GM18909 (cell line): ENCODE results near the gene TEX29.

Source experiments
- ATAC-seq: cut with Tn5 transposase; IDR thresholded peaks from one replicate; pipeline ENCODE4 v1.9.1; 2021; ENCODE audit warnings: mild to moderate bottlenecking; ENCODE audit not compliant: unreplicated experiment, poor library complexity

The TEX29 gene

DNA sequence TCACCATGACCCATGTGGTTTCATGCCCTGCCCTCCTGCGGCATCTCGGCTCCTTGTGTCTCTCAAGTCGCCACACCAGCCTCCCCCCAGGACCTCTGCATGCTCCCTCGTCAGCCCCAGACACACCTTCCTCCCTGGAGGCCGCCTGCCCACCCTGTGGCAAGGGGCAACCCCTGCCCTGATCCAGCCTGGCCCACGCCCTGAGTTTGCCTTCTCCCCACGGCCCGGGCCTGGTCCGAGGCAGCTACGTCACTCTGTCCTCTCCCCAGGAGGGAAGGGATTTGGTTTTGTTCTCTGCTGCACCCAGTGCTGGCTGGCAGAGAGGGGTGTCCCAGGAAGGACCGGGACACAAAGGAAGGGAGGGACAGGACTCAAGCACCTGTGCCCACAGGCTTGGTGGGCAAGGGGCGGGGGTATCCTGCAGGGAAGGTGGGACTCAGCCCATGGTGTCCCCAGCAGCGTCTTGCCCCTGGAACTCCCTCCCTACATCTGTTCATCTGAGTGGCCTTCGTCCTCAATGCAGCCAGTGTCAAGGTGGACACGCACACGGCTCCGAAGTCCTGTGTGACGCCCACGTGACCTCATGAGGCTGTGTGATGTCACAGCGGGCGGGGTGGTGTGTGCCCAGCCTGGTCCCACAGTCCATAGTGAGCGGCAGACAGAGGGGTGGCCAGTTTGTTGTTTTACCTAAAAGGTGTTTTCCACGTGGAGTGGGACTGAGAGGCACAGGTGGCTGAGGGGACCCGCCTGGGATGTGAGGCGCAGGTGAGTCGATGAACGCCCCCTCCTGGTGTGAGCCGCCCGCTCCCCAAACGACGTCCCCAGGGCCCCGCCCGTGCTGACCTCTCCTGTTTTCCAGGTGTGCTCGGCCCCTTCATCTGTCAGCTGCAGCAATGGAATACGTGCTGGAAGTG is at the start of gene TEX29:
Gene TEX29, plus strand, starts transcription at position 645 of the 914 bp plus-strand sequence. Its CDS starts 249 bp downstream, at position 894.
- no peak for ATAC-seq

GRCh38 chr13:111270765-111271698 is 49.4 kb upstream of the TEX29 start:
- ATAC-seq = no peak

GRCh38 chr13:111272117-111272516 is 48.3 kb upstream of the TEX29 start:
- no peak for ATAC-seq

- no peak for ATAC-seq
These were observed 45.1 kb upstream of the TEX29 start for GRCh38 chr13:111275382-111275781.

- no peak for ATAC-seq
These were observed 44.3 kb upstream of the TEX29 start for GRCh38 chr13:111275995-111276618.

- no peak for ATAC-seq
These were observed 42.2 kb upstream of the TEX29 start for GRCh38 chr13:111278258-111278657.

- ATAC-seq = no peak
These were observed 41.4 kb upstream of the TEX29 start for GRCh38 chr13:111278743-111279652.

DNA sequence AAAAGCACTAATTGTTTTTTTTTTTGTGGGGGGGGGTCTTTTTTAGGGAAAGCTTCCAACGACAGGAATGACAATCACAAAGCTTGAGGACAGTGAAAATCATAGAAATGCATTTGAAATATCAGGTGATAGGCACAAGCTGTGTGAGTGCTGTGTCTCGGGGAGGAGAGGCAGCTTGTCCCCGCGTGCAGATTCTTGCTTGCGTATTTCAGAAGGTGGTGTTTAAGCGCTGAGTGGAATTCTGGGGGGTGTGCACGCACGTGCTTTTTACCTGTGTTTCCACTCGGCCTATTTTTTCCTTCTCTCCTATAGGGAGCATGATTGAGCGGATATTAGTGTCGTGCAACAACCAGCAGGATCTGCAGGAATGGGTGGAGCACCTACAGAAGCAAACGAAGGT is 40.2 kb upstream of the TEX29 start:
- ATAC-seq = no peak

GRCh38 chr13:111280681-111281585 is 39.5 kb upstream of the TEX29 start:
- ATAC-seq = no peak

DNA sequence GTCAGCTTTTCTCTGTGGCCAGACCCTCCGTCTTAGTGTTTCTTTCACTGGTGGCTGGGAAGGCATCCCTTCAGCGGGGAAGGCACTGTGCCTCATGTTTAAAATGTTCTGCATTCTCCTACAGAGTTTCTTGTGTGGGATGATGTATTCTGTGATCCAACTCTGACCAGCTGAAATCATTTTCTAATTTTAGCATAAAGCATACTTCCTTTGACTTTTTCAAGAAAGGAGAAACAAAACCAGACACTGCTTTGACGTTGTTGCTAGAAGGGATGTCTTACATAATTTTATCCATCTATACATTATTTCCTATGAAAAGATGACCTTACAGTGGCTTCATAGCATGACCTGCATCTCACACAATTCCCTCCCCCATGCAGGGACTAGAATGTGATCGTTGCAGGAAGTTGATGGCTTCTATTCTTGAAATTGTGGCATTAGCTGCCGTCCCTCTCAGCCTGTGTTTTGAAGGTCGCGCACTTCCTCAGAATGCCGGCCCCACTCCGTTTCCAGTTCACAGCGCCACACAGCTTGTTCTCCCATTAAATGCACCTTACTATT is 38.6 kb upstream of the TEX29 start:
- ATAC-seq = no peak

DNA sequence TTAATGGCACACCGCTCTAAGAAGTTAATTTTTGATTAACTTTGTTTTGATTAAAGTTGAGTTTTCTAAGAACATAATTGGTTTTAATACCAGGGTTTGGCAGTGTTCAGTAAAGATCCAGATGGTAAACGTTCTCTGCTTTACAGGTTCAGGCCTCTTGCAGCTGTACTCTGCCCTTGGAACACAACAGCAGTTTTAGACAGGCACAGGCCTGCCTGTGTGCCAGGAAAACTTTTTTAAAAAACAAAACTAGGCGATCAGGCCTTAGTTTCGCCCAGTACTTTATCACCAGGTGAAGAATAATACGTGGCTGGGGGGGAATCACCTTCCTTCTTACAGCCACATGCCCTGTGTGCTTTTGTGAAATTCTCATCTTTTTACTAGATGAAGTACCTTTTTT is 38.0 kb upstream of the TEX29 start:
- ATAC-seq = no peak

DNA sequence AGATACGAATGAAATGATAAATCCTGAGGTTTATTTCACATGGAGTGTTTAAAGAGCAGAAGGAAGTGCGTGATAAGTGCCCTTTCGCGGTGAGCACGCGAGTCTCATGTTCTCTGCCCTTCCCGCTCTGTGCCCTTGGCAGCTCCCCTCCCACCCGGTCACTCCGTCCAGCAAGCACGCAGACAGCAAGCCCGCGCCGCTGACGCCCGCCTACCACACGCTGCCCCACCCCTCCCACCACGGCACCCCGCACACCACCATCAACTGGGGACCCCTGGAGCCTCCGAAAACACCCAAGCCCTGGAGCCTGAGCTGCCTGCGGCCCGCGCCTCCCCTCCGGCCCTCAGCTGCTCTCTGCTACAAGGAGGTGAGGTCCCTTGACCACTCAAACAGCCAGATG is 37.4 kb upstream of the TEX29 start:
- ATAC-seq = no peak

DNA sequence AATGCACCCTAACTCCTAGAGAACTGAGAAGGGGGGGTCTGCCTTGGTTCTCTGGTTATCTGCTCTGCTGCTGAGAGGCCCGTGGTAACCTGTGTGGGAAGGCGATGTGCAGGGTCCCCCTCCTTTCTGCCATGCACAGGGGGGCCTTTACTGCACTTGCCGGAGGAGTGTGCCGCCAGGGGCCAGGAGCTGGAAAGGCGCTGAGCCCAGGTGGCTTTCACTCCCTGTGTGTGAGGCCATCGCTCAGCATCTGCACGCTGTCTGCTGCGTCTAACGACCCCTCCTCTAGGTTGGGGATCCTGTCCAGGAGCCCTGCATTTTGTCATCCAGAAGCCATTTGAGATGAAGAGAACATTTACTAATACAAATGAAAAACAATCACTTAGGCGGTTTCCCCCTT is 37.0 kb upstream of the TEX29 start:
- ATAC-seq = no peak

DNA sequence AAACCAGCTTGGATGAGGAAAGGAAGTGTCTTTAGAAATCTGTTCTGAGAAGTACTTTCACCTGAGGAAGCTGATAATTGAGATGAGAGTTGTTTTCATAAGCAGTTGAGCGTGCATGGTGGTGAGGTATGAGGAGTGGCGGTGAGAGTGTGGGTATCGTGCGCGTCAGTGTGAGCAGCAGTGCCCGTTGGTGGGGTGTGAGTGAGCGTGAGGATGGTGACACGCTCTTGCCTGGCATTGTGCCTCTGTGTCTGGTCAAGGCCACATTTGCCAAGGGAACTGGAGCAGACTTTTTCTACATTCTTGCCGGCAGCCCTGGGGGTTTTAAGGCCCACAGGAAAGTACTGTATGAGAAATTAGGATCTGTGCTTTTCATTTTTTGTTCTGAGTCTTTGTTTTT is 36.5 kb upstream of the TEX29 start:
- no peak for ATAC-seq

- ATAC-seq = no peak
These were observed 35.9 kb upstream of the TEX29 start for GRCh38 chr13:111284565-111284964.

DNA sequence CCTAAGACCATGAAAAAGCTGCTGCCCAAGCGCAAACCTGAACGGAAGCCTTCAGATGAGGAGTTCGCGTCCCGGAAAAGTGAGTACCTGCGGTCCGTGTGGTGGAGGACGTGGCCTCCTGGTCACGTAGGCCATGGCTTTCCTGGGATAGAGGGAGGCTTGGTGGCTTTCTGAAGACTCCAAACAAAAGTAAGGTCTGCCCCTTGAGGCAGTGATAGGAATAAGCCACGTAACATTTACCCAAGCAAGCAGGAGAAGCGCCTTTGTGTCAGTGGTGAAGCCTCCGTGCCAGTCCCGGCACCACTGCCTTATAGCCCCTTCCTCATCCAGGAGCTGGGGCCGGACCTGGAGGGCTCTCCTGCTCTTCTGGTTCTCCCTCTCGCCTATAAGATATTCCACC is 34.3 kb upstream of the TEX29 start:
- no peak for ATAC-seq

DNA sequence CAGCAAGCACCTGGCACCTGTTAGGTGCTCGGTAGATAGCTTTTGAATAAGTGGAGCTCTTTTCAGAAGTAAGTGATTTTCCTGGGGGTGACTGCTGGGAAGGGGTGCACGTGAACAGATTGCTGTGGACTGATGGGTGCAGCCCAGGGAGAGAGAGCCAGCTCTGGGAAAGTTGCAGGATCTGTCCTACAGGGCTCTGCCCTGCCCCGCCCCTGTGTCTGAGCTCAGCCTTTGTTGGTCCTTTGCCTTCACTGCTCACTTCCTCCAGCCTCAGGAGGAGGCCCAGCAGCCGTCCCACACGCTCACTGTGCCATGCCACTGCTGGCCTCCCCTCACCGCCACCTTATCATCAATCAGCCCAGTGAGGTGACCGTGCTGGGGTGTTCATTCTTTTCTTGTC is 33.7 kb upstream of the TEX29 start:
- ATAC-seq = no peak

DNA sequence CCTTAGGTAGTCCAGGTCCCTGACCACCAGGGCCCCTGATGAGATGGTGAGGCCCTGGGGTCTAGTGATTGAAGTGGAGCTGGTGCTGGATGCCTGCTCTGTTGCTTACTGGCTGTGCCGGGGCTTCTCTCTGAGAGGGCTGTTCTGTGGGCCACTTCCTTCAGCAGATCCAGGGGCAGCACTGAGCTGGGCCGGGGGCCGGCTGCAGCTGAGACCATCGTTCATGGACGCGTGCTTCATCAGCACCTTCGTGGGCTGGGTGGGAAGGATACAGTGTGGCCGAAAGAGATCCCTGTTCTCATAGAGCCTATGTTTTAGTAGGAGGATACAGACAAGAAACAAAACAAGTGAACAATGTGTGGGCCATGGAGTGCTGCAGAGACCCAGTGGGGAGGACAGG is 33.2 kb upstream of the TEX29 start:
- no peak for ATAC-seq
